Measurements from ENCODE around the gene IFT81.

GRCh38 chr12:110245369-110245772 is 121.2 kb downstream of the IFT81 start:
- TF ChIP-seq ZC3H11A (IDR thresholded peaks at IDR 0.05) (no peak), RCOR1 (IDR thresholded peaks at IDR 0.05; ENCODE audit: low read depth, low read length) (no peak), RNF2 (IDR thresholded peaks at IDR 0.05; ENCODE audit: borderline replicate concordance, low read depth) (no peak), MAFK (IDR thresholded peaks at IDR 0.05; ENCODE audit: partially characterized antibody) (no peak), MYC (IDR thresholded peaks at IDR 0.05; ENCODE audit: borderline replicate concordance, low read length) (no peak), CEBPB (IDR thresholded peaks at IDR 0.05) (no peak), MAZ (IDR thresholded peaks at IDR 0.05; ENCODE audit: borderline replicate concordance, low read depth, low read length) (no peak), POLR2A (IDR thresholded peaks at IDR 0.05; ENCODE audit: low read length) (no peak), CHD2 (IDR thresholded peaks at IDR 0.05; ENCODE audit: low read length, partially characterized antibody) (no peak)
- TF ChIP-seq, protein P1, sequence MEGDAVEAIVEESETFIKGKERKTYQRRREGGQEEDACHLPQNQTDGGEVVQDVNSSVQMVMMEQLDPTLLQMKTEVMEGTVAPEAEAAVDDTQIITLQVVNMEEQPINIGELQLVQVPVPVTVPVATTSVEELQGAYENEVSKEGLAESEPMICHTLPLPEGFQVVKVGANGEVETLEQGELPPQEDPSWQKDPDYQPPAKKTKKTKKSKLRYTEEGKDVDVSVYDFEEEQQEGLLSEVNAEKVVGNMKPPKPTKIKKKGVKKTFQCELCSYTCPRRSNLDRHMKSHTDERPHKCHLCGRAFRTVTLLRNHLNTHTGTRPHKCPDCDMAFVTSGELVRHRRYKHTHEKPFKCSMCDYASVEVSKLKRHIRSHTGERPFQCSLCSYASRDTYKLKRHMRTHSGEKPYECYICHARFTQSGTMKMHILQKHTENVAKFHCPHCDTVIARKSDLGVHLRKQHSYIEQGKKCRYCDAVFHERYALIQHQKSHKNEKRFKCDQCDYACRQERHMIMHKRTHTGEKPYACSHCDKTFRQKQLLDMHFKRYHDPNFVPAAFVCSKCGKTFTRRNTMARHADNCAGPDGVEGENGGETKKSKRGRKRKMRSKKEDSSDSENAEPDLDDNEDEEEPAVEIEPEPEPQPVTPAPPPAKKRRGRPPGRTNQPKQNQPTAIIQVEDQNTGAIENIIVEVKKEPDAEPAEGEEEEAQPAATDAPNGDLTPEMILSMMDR (IDR thresholded peaks at IDR 0.05): peak; percentile 42
